LNCAP (cell line): ENCODE measurements around the gene TMEM259.

Experiments
- CTCF ChIP-seq: fragments of 450-650 bp; IDR thresholded peaks from 2 replicates; pipeline ENCODE4 v1.5.1; 2017; ENCODE audit warnings: mild to moderate bottlenecking

The TMEM259 gene

GRCh38 chr19:984165-984967 is 36.6 kb downstream of the TMEM259 start, which contains the start of gene WDR18:
Gene WDR18 (plus strand): TSS chr19:984345. CDS start chr19:984354, 9 bp downstream.
- no peak for TF ChIP-seq CTCF

GRCh38 chr19:982567-983170 is 38.3 kb downstream of the TMEM259 start:
- peak; percentile 96 for TF ChIP-seq CTCF

DNA sequence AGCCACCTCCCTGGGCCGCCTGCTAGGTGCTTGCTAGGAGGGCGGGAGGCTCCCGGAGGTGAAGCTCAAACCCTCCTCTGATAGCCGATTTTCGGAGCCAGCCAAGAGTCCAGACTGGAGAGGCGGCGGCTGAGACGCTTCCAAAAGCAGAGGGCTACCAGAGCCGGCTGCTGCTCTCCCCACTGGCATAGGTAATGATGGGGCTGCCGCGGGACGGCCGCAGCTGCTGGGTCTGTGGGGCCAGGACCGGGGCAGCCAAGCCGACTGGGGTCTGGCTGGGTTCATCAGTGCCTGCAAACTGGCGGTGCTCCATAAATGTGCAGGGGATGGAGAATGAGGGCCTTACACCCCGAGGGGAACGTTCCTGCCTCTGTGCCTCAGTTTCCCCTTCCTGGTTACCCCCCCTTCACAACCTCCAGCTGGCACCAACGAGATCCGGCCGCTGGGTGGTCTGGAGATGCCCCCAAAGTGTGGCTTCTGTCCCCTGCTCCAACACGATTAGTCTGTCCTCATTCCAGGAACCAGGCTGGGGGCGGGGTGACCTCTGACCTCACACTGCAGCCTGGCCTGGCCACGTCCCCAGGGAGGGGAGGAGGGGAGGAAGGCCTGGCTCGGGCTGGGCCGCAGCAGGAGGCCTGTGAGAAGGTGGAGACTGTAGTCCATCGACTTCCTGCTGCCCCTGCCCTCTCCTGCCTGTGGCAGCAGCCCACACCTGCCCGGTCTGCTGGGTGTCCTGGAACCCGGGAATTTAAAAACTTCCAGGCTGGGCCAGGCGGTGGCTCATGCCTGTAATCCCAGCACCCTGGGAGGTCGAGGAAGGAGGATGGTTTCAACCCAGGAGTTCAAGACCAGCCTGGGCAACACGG is 40.6 kb downstream of the TMEM259 start:
- no peak for TF ChIP-seq CTCF

DNA sequence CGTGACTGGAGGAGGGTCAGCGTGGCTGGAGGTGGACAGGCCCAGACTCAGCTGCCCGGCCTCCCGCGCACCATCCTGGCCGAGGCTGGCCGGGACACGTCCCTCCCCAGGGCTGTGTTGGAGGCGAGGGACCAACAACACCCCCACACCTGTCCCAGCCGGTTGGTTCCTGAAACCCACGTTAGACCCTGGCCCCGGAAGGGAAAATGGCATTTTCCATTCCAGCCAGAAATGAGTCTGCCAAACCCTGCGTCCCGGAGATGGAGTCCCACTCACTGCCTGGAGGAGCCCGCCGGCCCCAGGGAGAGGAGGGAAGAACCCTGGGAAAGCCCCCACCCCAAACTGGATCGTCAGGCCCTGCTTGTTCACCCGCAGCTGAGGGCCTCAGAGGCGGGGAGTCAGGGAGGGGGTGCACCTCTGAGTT is 41.6 kb downstream of the TMEM259 start:
- no peak for TF ChIP-seq CTCF

DNA sequence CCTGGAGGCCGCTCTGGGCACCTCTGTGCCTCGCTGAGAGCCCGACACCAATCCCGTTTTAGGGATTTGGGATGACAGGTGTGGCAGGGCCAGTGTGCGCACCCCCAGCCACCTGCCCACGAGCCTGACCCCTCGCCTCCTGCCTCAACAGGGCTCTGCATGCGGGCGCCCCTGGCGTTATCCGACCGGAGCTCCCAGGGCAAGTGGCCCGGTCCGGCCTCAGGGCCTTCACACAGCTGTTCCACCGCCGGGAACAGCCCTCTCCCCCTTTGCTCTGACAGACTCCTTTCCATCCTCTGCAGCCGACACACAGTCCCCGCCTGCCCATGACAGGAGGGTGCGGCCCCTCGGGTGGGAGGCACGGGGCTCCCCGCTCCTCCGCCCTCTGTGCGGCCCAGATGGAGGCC is 43.9 kb downstream of the TMEM259 start:
- no peak for TF ChIP-seq CTCF

GRCh38 chr19:976476-976875 is 44.4 kb downstream of the TMEM259 start:
- no peak for TF ChIP-seq CTCF

GRCh38 chr19:974564-975257 is 46.2 kb downstream of the TMEM259 start:
- no peak for TF ChIP-seq CTCF
